Endothelial cell (in vitro differentiated cells): ENCODE data around the gene ETNPPL. TPM values are rescaled to one million over a fixed set of nuclear protein-coding genes. Genes with fewer than 3 reads are reported as not detected.

Experiments
- DNase-seq: peaks from one replicate; pipeline ENCODE4 v3.0.0; 2021; ENCODE audit warnings: low spot score
- H3K27ac Mint-ChIP-seq: one replicate; pipeline ENCODE4 v1.8.0; 2021; ENCODE audit warnings: mixed read lengths, inconsistent platforms; ENCODE audit not compliant: unreplicated experiment
- H3K27me3 Mint-ChIP-seq: one replicate; pipeline ENCODE4 v1.8.0; 2021; ENCODE audit warnings: mild to moderate bottlenecking, moderate library complexity, mixed read lengths, inconsistent platforms; ENCODE audit not compliant: unreplicated experiment
- H3K36me3 Mint-ChIP-seq: one replicate; pipeline ENCODE4 v1.8.0; 2021; ENCODE audit warnings: mild to moderate bottlenecking, low read depth, mixed read lengths, inconsistent platforms; ENCODE audit not compliant: unreplicated experiment
- H3K4me1 Mint-ChIP-seq: one replicate; pipeline ENCODE4 v1.8.0; 2021; ENCODE audit warnings: mild to moderate bottlenecking, mixed read lengths, inconsistent platforms; ENCODE audit not compliant: unreplicated experiment
- H3K4me3 Mint-ChIP-seq: one replicate; pipeline ENCODE4 v1.8.0; 2021; ENCODE audit warnings: mild to moderate bottlenecking, mixed read lengths, inconsistent platforms; ENCODE audit not compliant: unreplicated experiment
- H3K9me3 Mint-ChIP-seq: one replicate; pipeline ENCODE4 v1.8.0; 2021; ENCODE audit warnings: mixed read lengths, inconsistent platforms; ENCODE audit not compliant: unreplicated experiment
- total RNA-seq: library from RNA; stranded (reverse); fragmentation: NEBNext Ultra II Directional; extraction: Animal tissue kit (Norgen Biotek cat#: 25700); gene quantifications from one replicate; pipeline ENCODE4 v1.2.1, GENCODE V29; 2021; ENCODE audit not compliant: unreplicated experiment
- TF ChIP-seq, protein P1 (sequence below): fragments of 200-600 bp; sonication (generic); IDR thresholded peaks from one replicate; pipeline ENCODE4 v1.5.0; 2021; ENCODE audit warnings: antibody characterized with exemption; ENCODE audit not compliant: unreplicated experiment

Gene ETNPPL
- total RNA-seq, 1 donor from 2014 or later, result not detected

DNA sequence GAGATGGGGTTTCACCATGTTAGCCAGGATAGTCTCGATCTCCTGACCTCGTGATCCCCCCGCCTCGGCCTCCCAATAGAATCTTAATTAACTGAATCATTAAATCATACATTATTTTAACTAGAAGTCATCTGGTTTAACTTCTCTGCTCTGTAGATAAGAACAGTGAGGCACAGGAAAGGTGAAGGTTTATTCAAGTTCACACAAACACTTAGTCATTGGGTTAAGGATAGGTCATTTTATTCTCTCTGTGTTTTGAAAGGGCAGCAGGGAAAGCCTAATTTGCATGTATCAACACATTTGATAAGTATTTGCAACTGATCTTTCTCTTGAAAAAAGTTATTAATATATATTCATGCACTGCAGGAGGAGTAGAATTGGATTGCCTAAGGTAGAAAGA, 1.1 kb upstream of the ETNPPL start:
- TF ChIP-seq, protein P1, sequence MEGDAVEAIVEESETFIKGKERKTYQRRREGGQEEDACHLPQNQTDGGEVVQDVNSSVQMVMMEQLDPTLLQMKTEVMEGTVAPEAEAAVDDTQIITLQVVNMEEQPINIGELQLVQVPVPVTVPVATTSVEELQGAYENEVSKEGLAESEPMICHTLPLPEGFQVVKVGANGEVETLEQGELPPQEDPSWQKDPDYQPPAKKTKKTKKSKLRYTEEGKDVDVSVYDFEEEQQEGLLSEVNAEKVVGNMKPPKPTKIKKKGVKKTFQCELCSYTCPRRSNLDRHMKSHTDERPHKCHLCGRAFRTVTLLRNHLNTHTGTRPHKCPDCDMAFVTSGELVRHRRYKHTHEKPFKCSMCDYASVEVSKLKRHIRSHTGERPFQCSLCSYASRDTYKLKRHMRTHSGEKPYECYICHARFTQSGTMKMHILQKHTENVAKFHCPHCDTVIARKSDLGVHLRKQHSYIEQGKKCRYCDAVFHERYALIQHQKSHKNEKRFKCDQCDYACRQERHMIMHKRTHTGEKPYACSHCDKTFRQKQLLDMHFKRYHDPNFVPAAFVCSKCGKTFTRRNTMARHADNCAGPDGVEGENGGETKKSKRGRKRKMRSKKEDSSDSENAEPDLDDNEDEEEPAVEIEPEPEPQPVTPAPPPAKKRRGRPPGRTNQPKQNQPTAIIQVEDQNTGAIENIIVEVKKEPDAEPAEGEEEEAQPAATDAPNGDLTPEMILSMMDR, result no peak
- Mint-ChIP-seq H3K27me3 (peaks cover 3% of the 10 kb centered on the region), H3K4me1 (peaks cover 5% of the 10 kb centered on the region), H3K36me3 (no peaks in the 10 kb centered on the region), H3K4me3 (no peak overlapping the region), H3K27ac (no peak overlapping the region), H3K9me3 (no peaks in the 10 kb centered on the region)
- DNase-seq, result no peak

DNA sequence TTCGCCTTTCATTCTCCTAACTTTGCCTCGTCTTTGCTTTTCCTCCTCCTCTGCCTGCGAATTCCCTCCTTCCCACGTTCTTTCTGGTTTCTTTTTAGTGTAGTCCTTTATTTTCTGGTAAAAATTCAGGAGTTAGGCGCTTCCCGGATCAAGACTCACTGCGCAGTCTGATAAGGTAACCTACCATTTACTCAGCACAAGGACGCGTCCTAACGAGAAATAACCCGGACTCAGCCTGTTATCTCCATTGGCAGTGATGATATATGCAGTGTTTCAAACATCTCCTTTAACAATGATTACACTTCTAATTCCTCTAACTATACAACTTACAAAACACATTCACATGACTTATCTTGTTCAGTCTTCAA, 357 bp upstream of the ETNPPL start:
- TF ChIP-seq, protein P1, result no peak
- H3K4me3 Mint-ChIP-seq, result peak overlapping the region; percentile 90

DNA sequence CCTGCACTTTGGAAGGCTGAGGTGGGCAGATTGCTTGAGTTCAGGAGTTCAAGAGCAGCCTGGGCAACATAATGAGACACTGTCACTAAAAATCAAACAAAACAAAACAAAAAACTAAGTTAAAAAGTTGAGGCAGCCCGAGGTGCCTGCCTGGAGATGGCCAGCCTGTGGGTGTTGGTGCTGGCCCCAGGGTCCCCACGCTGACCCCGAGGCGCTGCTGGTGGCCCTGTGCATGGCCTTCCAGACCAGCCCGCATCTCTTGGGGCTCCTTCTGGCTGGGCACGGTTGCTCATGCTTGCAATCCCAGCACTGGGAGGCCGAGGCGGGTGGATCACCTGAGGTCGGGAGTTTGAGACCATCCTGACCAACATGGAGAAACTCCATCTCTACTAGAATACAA, 4.4 kb downstream of the ETNPPL start:
- TF ChIP-seq, protein P1, result no peak
- Mint-ChIP-seq H3K27me3 (no peaks in the 10 kb centered on the region), H3K4me1 (peaks cover 4% of the 10 kb centered on the region), H3K27ac (no peak overlapping the region), H3K4me3 (no peak overlapping the region), H3K36me3 (no peaks in the 10 kb centered on the region), H3K9me3 (no peaks in the 10 kb centered on the region)
- DNase-seq, result no peak

More for the DNA sequence above, 357 bp upstream of the ETNPPL start:
- Mint-ChIP-seq H3K36me3 (no peaks in the 10 kb centered on the region), H3K9me3 (no peaks in the 10 kb centered on the region), H3K27me3 (peaks cover 3% of the 10 kb centered on the region), H3K4me1 (peaks cover 5% of the 10 kb centered on the region), H3K27ac (no peak overlapping the region)
- DNase-seq, result no peak

DNA sequence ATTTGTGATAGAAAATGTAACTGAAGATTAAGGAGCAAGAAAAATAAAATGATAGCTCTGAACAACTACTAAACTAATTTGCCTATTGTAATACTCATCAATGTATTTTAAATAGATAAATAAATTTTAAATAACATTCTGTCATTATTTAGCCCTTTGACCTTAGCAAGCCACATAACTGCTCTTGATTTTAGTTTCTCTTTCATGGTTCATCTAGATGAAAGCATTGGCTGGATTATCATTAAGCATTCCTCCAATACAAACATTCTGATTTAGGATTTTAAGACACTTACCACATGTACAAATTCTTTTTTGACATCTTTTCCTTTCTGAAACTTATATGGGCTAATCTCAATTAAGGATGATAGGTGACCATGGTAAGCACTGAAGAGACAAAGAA, 8.5 kb downstream of the ETNPPL start:
- Mint-ChIP-seq H3K27ac (no peak overlapping the region), H3K9me3 (no peaks in the 10 kb centered on the region), H3K4me3 (no peak overlapping the region), H3K27me3 (no peaks in the 10 kb centered on the region), H3K36me3 (no peaks in the 10 kb centered on the region), H3K4me1 (no peaks in the 10 kb centered on the region)
- TF ChIP-seq, protein P1, result no peak
- no peak for DNase-seq

DNA sequence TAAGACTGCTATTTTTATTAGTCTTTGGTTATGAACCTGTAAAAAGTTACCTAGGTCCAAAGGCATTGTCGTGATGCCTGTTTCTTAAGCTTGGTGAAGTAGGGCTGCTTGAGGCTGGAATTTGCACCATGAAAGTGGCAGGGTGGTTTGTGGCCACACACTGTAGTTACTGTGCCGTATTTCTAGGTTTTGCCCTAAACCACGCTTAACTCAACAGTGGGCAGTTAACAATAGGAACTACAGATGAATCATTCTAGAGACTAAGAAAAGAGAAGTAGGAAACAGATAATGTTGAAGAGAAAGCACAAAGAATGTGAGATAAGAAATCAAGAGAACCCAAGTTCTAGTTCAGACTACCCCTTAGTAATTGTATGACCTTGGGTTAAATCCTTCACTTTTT, 11.5 kb downstream of the ETNPPL start:
- Mint-ChIP-seq H3K4me3 (no peak overlapping the region), H3K9me3 (no peaks in the 10 kb centered on the region)
- no peak for DNase-seq

More for the DNA sequence above, 11.5 kb downstream of the ETNPPL start:
- no peaks in the 10 kb centered on the region for H3K36me3 Mint-ChIP-seq
- H3K27ac Mint-ChIP-seq, result no peak overlapping the region
- no peaks in the 10 kb centered on the region for H3K4me1 Mint-ChIP-seq
- TF ChIP-seq, protein P1, result no peak
- H3K27me3 Mint-ChIP-seq, result no peaks in the 10 kb centered on the region
